HG03039 (cell line): ENCODE measurements around the gene IGLL5.

Source experiments
- ATAC-seq: cut with Tn5 transposase; IDR thresholded peaks from one replicate; pipeline ENCODE4 v1.9.1; 2021; ENCODE audit warnings: mild to moderate bottlenecking, moderate library complexity; ENCODE audit not compliant: unreplicated experiment

Gene IGLL5

GRCh38 chr22:22935546-22936157 is 48.0 kb downstream of the IGLL5 start:
- peak; percentile 54 for ATAC-seq

- ATAC-seq = no peak
Observed at GRCh38 chr22:22936180-22936914, 48.7 kb downstream of the IGLL5 start.

GRCh38 chr22:22936915-22937656 is 49.5 kb downstream of the IGLL5 start:
- ATAC-seq = no peak

GRCh38 chr22:22937894-22938480 is 50.4 kb downstream of the IGLL5 start:
- no peak for ATAC-seq

- no peak for ATAC-seq
Observed at GRCh38 chr22:22938672-22939587, 51.3 kb downstream of the IGLL5 start.

- no peak for ATAC-seq
Observed at GRCh38 chr22:22939588-22940368, 52.2 kb downstream of the IGLL5 start.

- ATAC-seq = no peak
Observed at GRCh38 chr22:22940961-22941605, 53.5 kb downstream of the IGLL5 start.

GRCh38 chr22:22941831-22942510 is 54.4 kb downstream of the IGLL5 start:
- no peak for ATAC-seq

- ATAC-seq = no peak
Observed at GRCh38 chr22:22942511-22943329, 55.1 kb downstream of the IGLL5 start.

GRCh38 chr22:22943521-22944267 is 56.1 kb downstream of the IGLL5 start:
- ATAC-seq = no peak

GRCh38 chr22:22944268-22944985 is 56.8 kb downstream of the IGLL5 start:
- ATAC-seq = no peak

GRCh38 chr22:22945195-22945594 is 57.6 kb downstream of the IGLL5 start:
- ATAC-seq = no peak
